DND-41 (cell line): ENCODE results near the gene MRM3.

ENCODE experiments used
- CTCF ChIP-seq: IDR thresholded peaks from 2 replicates; pipeline ENCODE4 v1.5.1; 2012; ENCODE audit warnings: borderline replicate concordance, low read length, moderate library complexity, mild to moderate bottlenecking; ENCODE audit not compliant: poor library complexity, severe bottlenecking; ENCODE audit errors: extremely low read depth
- EZH2 ChIP-seq: IDR thresholded peaks from 3 replicates; pipeline ENCODE4 v1.6.1; 2012; ENCODE audit warnings: borderline replicate concordance, low read depth, mild to moderate bottlenecking, moderate library complexity, low read length, inconsistent platforms; ENCODE audit not compliant: severe bottlenecking

GRCh38 chr17:753418-753817 lies 28.7 kb upstream of the MRM3 start:
- TF ChIP-seq CTCF (no peak), EZH2 (no peak)
